Measurements from ENCODE around the gene GPAT2.
"Not testable (repeated sequence)": the region's sequence is repeated elsewhere in the genome, so short reads cannot be mapped to it uniquely, and the experiment has no call there.

GPAT2 gene

DNA sequence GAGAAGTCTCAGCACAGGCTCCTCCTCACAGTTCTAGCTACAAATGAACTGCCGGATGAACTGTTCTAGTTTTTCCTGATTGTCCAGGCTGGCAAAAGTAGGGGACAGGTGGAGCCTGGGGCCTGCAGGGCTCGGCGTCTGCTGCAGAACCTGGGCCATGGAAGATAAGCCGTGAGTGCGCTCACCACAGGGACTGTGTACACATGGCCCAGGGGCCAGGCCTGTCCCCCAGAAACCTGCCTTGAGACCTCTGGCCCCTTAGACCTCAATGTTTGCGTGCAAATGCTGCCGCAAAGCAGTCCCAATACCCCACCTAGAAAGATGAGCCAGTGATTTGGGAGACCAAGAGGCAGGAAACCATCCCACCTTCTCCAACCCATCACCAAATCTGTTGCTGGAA is 12.6 kb downstream of the GPAT2 start:
- not testable (repeated sequence) for DNase-seq

- DNase-seq = not testable (repeated sequence)
Observed at GRCh38 chr2:96021142-96021541, 13.6 kb downstream of the GPAT2 start.

DNA sequence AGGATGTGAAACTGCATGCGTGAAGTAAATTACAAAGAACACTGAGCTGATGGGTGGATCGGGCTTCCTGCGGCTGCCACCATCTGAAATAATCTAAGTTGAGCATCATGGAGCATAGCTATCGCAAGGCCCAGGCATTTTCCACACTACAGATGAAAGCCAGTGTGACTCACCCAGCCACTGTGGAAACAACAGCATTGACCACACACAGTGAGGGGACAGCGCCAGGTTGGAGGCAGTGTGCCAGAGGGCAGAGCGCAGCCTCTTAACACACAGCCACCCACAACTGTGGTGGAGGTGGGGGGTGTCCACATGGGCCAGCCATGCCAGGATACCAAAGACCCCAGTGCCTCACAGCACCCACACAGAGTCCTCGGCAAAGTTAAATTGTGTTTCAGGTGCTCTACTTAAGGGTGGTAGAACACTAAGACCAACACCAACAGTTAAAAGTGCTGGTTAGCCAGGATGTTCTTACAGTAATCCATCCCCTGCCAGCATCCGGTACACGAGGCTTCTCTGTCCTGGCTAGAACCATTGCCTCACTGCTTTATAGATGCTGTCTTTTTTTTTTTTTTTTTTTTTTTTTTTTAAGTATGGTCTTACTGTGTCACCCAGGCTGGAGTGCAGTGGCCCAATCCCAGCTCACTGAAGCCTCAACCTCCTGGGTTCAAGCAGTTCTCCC is 14.7 kb downstream of the GPAT2 start:
- DNase-seq = not testable (repeated sequence)

- DNase-seq = not testable (repeated sequence)
Observed at GRCh38 chr2:96016321-96016720, 18.4 kb downstream of the GPAT2 start.

- DNase-seq = not testable (repeated sequence)
Observed at GRCh38 chr2:96012792-96013264, 21.9 kb downstream of the GPAT2 start.

GRCh38 chr2:96012086-96012791 is 22.5 kb downstream of the GPAT2 start:
- not testable (repeated sequence) for DNase-seq

GRCh38 chr2:96011129-96011455 is 23.6 kb downstream of the GPAT2 start:
- DNase-seq = not testable (repeated sequence)

DNA sequence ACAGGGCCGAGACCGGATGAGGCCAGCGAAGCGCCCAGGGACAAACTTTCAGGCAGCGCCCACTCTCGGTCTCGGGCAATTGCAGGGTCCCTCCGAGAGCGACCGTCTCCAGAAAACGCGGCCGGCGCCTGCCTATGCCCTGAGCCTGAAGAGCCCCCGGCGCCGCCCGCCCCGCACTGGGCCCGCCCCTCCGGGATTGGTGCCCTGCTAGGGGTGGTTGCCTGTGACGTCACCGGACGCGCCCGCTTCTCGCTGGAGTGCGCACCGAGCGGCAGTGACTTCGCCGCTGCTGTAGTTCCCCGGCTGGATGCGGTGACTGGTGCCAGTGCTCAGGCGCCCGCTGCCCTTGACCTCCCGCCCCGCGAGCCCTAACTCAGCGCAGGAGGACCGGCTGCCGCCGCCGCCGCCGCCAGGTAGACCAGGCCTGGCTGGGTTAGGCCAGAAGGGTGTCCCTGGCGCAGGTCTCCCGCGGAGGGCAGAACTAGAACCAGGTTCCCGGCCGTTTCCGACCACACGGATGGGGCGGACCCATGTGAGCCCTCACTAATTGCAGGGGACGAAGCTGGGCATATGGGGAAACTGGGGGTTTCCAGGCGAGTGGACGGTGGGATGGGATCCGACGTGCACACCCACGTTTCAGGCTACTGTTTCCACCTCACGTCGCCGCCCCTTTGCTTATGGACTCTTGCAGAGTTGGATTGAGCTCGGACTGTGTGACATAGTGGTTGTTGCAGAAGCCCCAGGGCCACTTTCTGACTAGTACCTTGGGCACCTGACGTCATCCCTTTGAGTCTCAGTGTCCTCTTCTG is 24.2 kb downstream of the GPAT2 start:
- not testable (repeated sequence) for DNase-seq

DNA sequence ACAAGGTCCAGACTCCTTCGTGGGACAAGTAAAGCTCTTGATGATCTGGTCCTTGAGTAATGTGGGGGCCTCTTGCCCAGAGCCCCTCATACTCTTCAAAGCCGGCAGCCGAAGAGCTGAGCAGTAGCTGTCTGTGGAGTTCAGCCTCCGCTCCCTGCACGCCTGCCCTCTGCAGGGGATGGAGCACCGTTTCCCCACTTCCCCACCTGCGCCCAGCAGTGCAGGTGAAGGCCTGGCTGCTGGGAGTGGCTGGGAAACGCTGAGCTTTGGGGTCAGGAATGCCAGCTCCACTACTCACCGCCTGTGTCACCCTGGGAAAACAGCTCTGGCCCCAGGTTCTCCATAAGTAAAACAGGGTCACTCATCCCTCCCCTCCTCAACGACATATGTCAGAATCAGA is 24.9 kb downstream of the GPAT2 start:
- DNase-seq = not testable (repeated sequence)

DNA sequence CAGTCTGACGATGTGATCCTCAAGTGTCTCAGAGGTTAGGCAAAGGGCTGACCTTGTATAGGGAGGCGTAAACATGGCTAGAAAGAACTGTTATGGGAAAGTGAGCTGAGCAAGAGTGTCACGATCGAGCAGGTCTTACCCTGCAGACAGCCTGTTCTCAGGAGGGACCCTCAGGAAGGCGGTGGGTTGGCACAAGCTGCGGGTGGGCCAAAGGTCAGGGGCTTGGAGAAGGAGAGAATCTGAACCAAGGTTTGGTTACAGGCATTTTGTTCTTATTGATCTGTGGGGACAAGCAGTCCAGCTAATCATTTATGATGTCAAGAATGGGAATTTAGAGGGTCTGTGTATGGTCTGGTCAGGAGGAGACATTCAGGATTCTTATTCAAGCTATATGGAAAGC is 26.7 kb downstream of the GPAT2 start:
- DNase-seq = not testable (repeated sequence)

GRCh38 chr2:96006248-96006647 is 28.5 kb downstream of the GPAT2 start:
- DNase-seq = not testable (repeated sequence)

DNA sequence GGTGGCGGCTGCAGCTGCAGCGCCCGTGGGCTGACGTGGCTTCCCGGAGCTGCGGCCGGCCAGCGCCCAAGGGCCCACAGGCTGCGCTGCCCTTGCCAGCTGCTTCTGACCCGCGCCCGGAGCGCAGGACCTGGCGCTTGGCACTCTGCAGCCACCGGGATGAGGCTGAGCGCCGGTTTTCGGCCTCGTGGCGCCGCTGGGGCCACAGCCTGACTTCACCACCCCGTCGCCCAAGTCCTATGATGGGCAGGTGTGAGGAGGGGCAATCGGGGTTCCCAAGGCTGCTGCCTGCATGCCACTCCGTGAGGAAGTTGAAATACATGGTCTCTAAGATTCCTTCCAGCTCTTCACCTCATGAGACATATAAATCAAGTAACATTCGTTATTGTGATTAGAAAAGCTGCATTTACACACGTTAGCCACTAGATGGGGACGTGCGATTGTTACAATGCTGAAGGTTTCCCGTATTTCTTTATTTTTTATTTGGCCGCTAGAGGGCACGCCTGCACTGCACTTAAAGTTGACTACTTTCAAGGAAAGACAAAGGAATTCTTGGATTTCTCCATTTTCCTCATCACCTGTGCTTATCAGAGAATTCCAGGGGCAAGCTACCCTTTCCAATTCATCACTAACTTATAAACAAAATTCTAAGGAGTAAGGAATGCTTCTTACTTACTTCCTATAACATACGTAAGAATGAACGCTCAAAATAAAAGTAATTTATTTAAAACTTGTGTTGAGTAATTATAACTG is 42.0 kb downstream of the GPAT2 start:
- not testable (repeated sequence) for DNase-seq

- DNase-seq = not testable (repeated sequence)
Observed at GRCh38 chr2:95992102-95992501, 42.6 kb downstream of the GPAT2 start.

GRCh38 chr2:95991351-95992094 is 43.2 kb downstream of the GPAT2 start, which contains the start of gene ANKRD36C:
ANKRD36C (minus strand) TSS chr2:95991824; CDS start chr2:95991708, 116 bp downstream.
- not testable (repeated sequence) for DNase-seq

- DNase-seq = not testable (repeated sequence)
Observed at GRCh38 chr2:95990884-95991283, 43.8 kb downstream of the GPAT2 start.
